NCI-H510A (cell line): ENCODE measurements around the gene TMUB1.

Source experiments
- DNase-seq: peaks from one replicate; lab custom pipeline; 2025; lab: John Stamatoyannopoulos, UW

Gene TMUB1, protein sequence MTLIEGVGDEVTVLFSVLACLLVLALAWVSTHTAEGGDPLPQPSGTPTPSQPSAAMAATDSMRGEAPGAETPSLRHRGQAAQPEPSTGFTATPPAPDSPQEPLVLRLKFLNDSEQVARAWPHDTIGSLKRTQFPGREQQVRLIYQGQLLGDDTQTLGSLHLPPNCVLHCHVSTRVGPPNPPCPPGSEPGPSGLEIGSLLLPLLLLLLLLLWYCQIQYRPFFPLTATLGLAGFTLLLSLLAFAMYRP

DNA sequence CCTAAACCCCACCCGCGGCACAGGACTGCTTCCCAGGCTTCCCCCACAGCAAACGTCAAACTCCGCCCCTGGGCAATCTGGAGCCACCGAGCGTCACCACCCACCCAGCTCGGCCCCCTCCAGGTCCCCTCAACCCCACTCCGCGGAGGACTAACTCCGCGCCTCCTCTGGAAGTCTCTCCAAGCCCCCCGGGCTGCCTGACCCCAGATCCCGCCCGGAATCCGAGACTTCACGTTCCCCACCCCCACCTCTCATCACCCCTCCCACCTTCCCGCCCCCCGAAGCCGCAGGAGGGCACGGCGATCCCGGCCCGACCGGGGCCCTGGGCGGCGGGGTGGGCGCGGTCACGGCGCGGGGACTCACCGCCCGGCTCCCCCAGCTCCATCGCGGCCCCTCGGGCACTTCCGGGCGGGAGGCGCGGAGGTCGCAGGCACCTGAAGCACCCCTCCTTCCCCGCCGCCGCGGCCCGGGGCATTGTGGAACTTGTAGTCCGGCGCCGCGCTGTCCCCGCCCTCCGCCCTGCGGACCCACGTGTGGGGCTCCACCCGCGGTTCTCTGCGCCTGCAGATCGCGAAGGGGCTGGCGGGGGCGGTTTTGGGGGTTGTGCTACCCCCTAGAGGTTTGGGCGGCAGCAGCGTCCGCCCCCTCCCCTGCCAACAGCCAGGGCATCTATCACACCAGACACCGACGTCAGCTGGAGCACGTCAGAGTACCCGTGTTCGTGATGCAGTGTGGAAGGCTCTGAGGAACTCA, at the start of gene TMUB1:
Gene TMUB1 (minus strand): TSS at position 423 of the 753 bp plus-strand sequence. CDS start 930 bp downstream, outside the sequence.
- no peak for DNase-seq

DNA sequence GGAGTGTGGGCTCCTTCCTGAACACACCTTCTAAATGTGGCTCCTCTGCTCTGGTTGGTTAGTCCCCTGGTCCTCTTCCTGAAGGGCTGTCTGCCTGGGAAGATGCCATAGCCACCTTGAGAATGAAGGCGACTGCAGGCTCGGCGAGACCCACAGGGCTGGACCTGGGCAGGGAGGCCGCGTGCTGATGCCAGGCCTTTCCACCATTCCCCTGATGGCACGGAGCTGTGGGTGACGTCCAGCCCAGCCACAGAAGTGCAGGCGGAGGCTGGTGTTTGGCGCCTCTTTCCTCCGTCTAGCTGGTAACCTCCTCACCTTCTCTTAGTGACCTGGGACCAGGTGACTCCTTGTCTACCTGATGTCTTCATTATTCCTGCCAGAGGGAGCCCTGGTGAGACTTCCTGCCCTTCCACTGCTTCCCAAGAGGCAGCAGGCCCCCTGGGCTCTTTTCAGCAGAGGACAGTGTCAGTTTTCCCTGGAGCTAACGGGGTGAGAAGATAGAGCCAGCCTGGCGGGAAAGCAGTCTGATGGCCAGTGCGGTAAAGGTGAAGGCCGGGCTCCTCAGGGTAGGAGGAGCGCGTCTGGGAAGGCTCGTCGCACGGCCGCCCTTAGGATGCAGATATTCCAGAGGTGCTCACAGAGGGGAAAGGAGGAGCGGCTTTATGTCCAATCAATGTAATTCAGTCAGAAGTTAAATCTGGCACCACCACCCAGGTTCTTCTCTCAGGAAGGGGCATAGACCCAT, 49.3 kb upstream of the TMUB1 start:
- DNase-seq: no peak

DNA sequence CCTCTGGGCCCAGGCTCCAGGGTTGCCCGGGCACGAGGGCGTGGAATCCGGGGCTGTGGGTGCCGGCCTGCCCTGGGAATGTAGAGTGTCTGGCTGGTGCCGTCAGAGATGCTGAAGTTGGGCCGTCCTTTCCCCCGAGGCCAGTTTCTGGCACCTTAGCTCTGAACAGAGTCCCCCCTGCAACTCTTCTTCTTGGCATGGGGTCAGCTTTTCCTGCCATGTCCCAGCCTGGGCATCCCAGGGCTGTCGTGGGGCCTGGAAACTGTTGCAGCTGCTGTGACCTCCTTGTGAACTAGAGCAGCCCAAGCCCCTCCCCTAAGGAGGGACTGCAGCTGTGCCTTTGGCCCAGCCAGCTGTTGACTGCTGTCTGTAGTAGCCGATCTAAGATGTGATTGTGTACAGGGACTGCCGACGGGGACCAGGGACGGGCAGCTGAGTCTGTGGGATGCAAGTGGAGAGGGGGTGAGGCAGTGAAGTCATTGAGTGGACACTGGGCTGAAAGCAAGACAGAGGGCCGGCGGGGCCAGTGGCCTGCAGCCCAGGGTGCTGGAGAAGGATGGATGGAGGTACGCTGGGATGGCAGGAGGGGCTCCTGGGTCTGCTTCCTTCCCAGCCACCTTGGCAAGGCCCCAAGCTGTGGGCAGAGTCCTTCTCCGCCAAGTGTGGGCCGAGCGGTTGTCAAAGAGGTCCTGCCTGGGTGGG, 48.5 kb upstream of the TMUB1 start:
- DNase-seq: no peak

DNA sequence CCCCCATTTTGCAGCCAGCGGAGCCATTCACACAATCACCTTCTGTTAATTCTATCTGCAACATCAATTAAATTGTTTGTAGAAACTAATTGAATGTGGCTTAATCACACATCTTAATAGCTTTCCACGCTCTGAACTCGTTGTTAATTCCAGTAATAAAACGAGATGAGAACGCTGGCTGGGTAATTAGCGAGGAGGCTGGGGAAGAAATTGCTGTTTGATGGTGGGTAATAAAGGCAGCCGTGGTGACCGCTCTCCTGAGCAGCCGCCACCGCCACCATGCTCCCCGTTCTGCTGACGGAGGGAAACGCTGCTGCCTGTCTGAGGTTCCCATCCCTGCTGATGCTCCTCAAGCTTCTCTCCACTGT, 47.9 kb upstream of the TMUB1 start:
- no peak for DNase-seq

DNA sequence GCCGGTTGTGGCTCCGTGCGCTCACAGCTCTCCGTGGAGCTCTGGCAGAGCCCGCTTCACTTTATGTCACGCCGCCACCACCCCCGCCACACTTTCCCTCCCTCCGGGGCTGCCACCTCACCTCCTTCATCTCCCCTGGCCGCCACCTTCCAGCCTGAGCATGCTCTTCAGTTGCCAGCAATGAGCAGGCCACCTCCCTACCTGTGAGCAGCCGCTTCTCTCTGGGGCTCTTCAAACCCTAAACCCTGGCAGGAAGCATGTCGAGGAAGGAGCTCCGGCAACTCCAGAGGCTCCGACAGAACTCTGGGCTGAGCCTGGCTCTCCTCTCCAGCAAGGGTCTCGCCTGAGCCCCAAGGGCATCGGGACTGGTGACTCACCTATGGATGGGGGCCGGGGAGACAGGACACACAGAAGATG, 47.5 kb upstream of the TMUB1 start:
- no peak for DNase-seq

DNA sequence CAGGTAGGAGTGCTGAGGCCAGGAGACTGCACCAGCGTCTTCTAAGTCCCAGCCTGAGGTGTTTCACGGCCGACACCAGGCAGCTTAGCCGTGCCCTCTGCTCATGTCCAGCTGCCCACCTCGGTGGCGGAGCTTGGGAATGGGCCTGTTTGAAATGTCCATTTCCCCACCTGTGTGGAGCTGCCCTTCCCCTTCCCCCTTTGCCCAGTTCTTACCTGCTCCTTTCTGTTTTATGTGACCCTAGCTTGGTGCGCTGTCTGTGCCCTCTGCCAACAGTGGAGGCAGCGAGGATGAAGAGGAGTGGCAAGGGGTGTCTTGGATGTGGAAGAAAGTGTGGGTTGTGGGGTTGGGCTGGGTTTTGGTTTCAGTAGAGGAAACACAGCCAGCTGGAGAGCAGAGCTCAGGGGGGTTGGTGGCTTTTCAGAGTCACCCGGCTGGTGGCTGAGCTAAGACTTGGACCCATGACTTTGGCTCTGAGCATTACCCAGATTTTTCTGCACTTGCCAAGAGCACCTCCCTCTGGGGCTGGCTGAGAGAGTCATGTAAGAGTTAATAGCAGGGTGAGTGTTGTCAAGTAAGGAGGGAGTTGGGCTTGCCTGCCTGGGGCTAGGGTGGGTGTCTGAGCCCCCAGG, 46.8 kb upstream of the TMUB1 start:
- no peak for DNase-seq

DNA sequence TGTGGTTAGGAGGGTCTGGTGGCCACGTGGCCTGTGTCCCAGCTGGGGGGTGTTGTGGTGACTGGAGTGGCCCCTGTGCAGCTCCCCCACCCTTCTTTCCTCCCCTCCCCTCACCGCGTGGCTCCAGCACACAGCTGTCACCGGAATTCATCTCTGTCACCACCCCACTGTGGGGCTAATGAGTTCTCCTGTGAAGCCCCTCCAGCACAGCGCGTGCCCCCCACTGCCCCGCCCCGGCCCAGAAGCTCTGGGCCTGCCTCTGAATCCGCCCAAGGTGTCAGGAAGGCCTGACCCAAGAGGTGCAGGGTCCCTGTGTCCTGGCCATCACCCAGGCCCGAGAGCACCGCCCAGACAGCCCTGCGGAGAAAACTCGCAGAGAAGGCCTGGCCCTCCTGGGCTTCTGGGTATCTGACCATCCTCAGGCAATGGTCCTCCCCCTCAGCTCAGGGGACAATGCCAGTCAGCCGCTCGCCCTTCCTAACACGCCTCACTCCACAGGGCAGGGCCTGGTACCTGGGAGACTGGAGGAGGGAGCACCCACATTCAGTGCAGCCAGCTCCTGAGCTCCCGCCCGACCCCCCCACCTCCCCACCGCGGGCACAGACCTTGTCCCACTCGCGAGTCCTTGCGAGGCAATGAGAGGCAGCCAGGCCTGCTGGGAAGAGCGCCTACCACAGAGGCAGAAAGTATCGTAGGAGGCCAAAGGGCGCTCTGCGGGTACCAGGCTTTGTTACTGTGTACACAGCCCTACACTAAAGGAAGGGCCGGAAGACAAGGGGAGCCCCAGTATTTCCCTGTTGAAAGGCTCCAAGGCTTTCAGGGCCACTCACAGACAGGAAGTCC, 46.0 kb upstream of the TMUB1 start:
- no peak for DNase-seq

DNA sequence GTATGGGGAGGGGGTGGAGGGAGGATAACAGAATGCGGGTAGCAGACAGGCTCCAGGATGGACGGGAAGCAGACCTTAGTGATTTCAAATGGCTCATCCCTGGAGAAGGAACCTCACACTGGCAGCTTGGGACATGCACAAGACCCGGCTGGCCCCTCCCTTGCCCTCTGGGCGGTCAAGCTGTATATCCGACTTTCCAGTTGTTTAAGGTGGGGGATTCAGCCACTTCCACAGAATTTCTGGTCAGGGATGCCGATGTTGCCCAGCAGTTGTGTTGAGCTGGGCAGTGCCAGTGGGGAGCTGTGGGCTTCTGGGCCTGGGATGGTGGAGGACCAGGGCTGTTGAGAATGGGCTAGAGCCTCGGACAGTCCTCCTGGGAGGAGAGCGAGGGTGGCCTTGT, 45.4 kb upstream of the TMUB1 start:
- DNase-seq: no peak

DNA sequence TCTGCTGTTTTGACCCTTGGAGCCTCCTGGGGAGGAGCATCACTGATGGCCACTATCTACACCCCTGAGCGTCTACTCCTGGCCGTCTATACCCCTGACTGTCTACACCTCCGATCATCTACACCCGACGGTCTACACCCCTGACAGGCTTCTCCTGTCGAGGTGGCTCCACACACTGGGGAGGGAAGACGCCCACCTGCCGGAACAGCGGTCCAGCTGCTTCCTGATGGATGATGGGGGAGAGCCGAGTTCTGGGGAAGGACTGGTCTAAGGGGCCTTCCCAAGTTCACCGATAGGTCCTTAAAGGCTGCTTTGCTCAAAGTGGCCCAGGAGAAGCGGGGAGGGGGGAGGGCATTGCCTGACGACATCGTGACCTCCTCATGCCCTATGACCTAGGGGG, 44.9 kb upstream of the TMUB1 start:
- DNase-seq: no peak

DNA sequence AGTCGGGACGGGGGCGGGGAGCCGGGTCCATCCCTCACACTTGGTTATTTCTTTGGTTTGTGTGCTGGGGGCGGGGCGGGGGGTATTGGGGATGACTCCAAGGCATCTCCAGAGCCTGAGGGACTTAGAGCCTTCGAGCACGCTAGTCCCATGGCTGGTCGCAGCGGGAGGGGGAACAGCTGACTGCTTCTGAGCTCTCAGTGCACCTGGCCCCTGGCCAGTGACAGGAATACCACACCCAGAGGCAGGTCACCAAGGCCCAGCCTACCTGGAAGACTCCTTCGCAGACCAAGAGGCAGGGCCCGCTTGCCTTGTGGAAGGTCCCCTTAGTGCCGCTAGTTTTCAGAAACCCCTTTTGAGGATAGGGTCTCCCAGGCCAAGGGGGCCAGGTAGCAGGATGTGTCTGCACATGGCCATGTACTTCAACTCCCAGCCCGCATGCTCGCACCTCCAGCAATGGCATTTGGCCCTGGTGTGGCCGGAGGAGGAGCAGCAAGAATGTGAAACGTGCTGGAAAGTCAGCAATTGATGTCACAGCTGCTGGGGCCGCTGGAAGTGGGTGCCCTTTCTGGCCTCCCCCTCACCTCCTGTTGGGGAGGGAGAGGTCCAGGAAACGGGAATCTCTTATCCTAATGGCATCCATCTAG, 43.3 kb upstream of the TMUB1 start:
- DNase-seq: no peak

DNA sequence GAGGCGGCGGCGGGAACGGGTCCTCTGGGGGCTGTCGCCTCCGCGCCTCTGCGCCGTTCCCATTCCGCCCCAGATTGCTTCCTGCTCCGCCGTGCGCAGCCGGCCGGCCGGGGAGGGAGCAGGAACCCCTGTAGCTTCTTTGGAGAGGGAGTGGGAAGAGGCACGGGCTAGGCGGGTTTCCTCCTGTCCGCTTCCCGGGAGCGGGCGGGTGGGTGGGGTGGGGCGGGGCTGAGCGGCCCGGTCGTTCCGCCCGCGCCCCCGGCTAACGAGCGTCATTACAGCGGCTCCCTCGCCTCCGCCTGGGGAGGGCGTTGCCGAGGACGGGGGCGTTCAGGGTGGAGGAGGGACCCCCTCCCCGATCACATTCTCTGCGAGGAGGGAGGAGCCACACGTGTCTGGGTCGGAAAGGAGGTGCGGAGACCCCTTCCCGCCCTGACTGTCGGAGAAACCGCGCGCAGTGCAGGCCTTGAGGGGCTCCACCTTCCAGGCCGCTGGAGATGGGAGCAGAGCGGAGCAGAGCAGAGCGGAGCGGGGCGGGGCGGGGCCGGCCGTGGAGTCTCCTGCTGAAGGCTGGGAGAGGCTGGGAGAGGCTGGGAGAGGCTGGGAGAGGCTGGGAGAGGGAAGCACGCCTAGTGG, 42.7 kb upstream of the TMUB1 start:
- no peak for DNase-seq

DNA sequence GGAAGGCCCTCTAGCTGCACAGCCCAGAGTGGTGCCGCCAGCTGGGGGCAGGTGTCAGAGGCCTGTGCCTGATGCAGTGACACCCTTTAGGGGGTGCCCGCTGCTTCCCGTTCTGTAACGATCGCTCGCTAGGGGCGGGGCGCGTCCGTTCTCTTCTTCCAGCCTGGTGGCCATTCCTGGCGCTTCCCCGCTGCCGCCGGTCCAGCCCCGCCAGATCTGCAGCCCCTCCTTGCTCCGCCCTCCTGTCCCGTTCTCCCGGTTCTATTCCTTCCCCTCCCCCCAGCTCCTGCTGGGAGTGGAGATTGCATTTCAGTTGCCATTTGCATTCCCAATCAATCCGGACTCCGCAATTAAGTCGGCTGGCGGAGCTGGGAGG, 42.2 kb upstream of the TMUB1 start:
- no peak for DNase-seq

DNA sequence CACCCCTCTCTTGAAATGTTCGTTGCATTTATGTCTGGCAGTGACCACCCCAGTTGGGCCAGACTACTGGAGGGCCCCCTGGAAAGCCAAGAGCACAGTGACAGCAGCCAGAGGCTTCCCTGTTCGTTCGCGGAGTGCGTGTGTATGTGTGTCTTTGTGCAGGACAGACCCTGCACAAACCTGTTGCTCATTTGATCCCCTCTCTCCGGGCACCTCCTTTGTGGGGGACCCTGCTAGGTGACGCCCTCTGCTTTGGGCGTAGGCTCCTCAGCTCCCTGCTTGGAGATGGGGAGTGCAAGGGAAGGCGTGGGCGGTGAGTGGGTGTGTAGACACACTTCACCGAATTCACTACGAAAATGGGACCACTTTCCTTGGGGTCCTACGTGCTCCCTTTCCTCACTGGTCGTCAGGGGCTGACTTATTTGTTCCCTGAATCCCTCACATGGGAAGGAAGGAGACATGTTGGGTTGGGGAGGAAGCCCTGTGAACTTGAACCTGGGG, 41.7 kb upstream of the TMUB1 start:
- DNase-seq: no peak

DNA sequence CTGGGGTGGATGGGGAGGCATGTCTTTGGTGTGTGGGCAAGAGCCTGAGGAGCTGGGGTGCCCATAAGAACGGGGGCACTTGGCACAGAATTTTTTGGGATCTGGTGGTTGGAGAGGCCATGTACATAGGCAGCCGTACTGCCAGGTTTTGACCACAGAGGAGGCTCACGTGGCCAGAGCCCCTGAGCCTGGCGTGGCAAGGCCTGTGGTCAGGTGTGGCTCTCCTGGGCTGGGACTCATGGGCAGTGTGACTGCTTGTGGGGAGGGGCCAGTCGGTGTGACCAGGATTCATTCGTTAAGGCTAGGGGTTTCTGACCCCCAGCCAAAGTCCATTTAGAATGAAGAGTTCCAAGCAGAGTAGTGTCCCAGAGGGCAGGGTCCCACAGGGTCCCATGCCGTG, 41.2 kb upstream of the TMUB1 start:
- no peak for DNase-seq

DNA sequence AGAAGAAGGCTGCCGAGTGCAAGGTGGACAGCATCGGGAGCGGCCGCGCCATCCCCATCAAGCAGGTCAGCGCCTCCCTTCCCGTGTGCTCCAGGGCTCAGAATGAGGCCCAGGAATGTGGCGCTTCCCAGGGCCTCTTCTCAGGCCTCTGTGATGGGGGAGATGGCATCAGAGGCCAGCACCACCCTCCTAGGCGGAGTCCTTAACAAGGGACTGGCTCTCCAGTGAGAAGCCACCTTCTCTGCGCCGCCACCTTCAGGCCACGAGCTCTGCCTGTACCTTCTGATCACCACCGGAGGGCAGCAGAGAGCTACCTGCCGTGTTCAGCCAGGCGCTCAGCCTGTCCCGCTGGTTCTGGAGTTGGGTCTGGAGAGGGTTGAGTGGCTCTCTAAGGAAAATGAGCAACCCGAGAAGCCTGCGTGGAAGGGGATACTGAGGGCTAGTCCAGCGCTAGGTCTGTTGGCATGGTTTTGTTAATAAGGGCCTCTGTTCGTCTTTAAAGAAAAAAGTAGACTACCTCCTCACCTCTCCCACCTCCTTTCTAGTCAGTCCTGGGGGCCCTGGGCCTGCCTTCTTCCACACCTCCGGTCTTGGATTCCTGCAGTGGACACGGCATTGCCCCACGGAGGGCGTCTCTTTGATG, 40.6 kb upstream of the TMUB1 start:
- peak; percentile 36 for DNase-seq

DNA sequence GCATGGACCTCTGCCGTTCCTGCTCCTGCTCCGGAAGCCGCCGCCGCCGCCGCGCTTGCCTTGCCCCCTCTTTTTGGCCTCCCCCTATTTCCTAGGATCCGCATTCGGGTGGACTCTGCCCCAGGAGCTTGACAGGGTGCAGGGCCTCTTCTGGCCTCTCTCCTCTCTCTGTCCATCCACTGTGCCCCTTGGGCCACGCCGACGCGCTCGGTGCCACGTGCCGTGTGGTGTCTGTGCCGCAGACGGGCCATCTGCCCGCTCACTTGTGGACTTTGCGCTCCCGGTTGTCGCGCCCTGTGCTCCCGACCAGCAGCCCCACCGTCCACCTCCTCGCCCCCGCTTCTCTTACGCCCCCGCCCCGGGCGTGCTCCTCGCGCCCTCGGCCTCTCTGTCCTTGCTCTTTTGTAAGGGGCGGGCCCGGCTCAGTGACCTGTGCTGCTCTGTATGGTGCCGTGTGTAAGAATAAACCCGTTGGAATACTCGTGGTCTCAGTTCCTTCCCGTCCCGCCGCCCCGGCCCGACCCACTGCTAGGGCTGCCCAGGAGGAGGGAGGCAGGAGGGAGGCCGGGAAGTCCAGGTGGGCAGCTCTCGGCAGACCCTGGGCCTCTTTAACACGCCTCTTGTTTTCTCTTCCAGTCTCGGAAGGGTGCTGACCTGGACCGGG, 40.0 kb upstream of the TMUB1 start:
- no peak for DNase-seq

DNA sequence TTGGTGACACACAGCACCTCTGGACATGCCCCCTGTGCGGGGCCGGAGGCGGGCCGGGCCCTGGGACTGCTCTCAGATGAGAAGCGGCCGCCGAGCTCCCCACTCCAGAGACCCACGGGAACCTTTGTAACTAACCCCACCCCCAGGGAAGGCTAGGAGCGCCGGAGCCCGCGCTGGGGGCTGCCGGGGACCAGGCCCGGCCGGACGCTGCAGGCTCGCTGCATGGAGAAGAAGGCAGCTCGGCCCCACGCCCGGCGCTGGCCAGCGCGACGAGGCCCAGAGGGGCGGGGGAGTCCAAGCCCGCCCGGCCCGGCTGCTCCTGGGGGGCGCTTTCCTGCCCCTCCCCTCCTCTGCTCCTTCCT, 39.5 kb upstream of the TMUB1 start:
- DNase-seq: no peak

DNA sequence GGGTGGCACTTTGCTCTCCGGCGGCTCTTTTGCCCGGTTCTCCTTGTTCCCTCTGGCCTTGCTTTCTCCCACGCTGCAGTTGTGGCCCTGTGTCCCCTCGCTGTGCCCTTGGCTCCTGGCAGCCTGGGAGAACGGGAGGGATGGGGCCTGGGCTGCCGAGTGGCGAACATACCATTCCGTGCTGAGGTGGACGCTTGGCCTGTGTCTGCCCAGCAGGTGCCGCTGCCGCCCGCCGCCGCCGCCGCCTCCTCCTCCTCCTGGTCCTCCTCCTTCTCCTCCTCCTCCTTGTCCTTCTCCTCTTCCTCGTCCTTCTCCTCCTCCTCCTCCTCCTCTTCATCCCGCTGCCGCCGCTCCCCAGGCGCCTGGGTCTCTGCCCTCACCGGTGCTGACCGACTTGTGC, 39.0 kb upstream of the TMUB1 start:
- DNase-seq: no peak
